ENCODE data around the gene ANK2. TPM values are rescaled to one million over a fixed set of nuclear protein-coding genes. Genes with fewer than 3 reads are reported as not detected.

ANK2 gene
- total and polyA plus RNA-seq, 2 donors from 2014 or later, result 21.1 to 125 TPM

DNA sequence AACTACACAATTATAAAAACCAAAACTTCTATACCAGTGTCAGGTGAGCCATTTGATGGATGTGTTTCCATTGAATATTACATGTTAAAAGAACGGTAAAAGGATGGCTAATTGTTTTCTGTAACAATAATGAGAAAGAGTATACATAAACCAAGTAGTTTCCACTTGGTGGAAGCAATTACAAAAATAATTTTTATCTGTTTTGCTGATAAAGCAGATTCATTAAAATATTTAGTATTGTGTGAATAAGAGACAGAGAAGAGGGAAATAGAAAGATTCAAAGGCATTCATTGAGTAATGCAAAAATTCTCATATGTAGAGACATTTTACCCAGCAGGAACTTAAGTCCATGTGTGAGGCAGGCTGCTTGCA is 95.7 kb downstream of the ANK2 start:
- DNase-seq, result no peak
- Histone ChIP-seq H3K27ac (ENCODE audit: low read depth in 2 of 2, low read length in 2 of 2) (peak overlapping the region; percentile 27 to 66), H3K4me3 (ENCODE audit: low read length in 3 of 3) (no peak overlapping the region), H3K9me3 (ENCODE audit: control insufficient read depth in 2 of 3, insufficient read depth in 1 of 3, low read length in 3 of 3) (no peaks in the 10 kb centered on the region), H3K27me3 (ENCODE audit: control insufficient read depth, insufficient read depth, low read length) (no peaks in the 10 kb centered on the region), H3K4me1 (ENCODE audit: control insufficient read depth in 2 of 3, insufficient read depth in 2 of 3, low read depth in 1 of 3, low read length in 3 of 3) (peaks cover 0 to 14% (median 7%) of the 10 kb centered on the region in 3 donors), H3K36me3 (ENCODE audit: control insufficient read depth in 2 of 3, insufficient read depth in 3 of 3, low read length in 3 of 3) (no peaks in the 10 kb centered on the region), H3K9ac (ENCODE audit: low read length in 3 of 3) (no peak overlapping the region)
- TF ChIP-seq, protein P1, sequence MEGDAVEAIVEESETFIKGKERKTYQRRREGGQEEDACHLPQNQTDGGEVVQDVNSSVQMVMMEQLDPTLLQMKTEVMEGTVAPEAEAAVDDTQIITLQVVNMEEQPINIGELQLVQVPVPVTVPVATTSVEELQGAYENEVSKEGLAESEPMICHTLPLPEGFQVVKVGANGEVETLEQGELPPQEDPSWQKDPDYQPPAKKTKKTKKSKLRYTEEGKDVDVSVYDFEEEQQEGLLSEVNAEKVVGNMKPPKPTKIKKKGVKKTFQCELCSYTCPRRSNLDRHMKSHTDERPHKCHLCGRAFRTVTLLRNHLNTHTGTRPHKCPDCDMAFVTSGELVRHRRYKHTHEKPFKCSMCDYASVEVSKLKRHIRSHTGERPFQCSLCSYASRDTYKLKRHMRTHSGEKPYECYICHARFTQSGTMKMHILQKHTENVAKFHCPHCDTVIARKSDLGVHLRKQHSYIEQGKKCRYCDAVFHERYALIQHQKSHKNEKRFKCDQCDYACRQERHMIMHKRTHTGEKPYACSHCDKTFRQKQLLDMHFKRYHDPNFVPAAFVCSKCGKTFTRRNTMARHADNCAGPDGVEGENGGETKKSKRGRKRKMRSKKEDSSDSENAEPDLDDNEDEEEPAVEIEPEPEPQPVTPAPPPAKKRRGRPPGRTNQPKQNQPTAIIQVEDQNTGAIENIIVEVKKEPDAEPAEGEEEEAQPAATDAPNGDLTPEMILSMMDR (IDR thresholded peaks at IDR 0.05; ENCODE audit: borderline replicate concordance, extremely low read depth, insufficient read depth), result no peak
- intact Hi-C loops (cut with DNase I), result no loop called here
- FAIRE-seq, result no peak

DNA sequence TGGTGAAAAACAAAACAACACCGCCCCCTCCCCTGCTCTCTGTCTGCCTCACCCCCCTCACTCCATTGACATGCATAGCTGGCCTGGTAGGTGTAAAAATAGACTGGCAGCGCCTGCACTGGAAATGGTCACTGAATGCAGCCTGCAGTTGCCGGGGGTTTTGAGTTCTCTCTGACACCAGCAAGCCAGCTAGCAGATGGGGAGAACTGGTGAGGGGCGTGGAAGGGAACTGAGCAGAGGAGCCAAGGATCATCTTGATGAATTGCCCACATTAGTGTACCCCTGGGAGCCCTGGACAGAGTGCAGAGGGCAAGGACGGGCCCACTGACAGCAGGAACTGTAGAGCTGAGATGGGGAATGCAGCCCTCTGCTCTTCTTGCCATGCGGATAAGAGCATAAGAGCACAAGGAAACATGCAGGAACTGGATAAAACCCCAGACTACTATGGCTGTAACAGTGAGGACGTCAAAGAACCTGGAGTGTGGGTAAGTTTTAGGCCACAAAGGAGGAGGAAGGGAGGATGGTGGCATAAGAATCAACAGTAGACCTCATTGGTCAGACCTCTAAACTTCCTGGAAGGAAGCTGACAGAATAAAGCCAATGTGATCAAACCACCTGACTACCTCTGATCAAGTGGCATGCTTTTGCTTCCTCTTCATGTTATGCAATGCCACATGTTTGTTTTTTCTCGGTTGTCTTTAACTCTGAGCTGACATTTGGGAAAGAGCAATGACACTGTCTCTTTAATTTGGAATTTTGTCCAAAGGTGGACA is 96.3 kb downstream of the ANK2 start:
- Histone ChIP-seq H3K4me3 (ENCODE audit: low read length in 3 of 3) (peak overlapping the region in 2 of 3 donors; percentile 13 to 46), H3K9ac (ENCODE audit: low read length in 3 of 3) (peak overlapping the region in 1 of 3 donors; percentile 27), H3K27me3 (ENCODE audit: control insufficient read depth, insufficient read depth, low read length) (no peaks in the 10 kb centered on the region), H3K36me3 (ENCODE audit: control insufficient read depth in 2 of 3, insufficient read depth in 3 of 3, low read length in 3 of 3) (no peaks in the 10 kb centered on the region), H3K27ac (ENCODE audit: low read depth in 2 of 2, low read length in 2 of 2) (peak overlapping the region; percentile 66 to 79), H3K4me1 (ENCODE audit: control insufficient read depth in 2 of 3, insufficient read depth in 2 of 3, low read depth in 1 of 3, low read length in 3 of 3) (peaks cover 0 to 14% (median 7%) of the 10 kb centered on the region in 3 donors), H3K9me3 (ENCODE audit: control insufficient read depth in 2 of 3, insufficient read depth in 1 of 3, low read length in 3 of 3) (no peaks in the 10 kb centered on the region)
- TF ChIP-seq, protein P1 (IDR thresholded peaks at IDR 0.05; ENCODE audit: borderline replicate concordance, extremely low read depth, insufficient read depth), result no peak
- intact Hi-C loops (cut with DNase I), result no loop called here
- FAIRE-seq, result no peak
- peak; percentile 44 to 83 (median 72) for DNase-seq

DNA sequence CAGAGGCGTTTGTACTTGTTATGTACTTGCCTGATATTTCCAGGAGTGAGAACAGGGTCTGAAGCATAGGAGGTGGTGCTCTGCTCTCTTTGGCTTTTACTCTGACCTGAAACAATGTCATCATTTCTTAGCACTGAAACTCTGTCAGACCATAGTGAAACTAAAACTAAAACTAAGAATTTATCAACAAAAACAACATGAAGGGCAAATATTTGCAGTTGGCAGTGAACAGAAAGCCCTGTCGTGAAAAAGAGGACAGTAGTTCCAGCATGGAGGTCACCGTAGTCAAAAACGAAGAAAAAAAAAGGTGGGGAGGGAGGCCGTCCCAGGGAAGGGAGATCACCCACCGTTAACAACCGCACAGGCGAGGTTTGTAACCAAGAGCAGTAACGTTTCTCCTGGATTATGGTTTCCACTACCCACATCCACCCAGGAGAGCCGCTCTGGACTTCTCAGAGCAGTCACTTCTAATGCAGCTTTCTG is 97.5 kb downstream of the ANK2 start:
- TF ChIP-seq, protein P1 (IDR thresholded peaks at IDR 0.05; ENCODE audit: borderline replicate concordance, extremely low read depth, insufficient read depth), result no peak
- no peaks in the 10 kb centered on the region for H3K27me3 ChIP-seq (ENCODE audit: control insufficient read depth, insufficient read depth, low read length)
- H3K4me1 ChIP-seq (ENCODE audit: control insufficient read depth in 2 of 3, insufficient read depth in 2 of 3, low read depth in 1 of 3, low read length in 3 of 3), result peaks cover 0 to 10% (median 7%) of the 10 kb centered on the region in 3 donors
- peak overlapping the region; percentile 42 to 78 (median 64) for H3K4me3 ChIP-seq (ENCODE audit: low read length in 3 of 3)
- no peaks in the 10 kb centered on the region for H3K36me3 ChIP-seq (ENCODE audit: control insufficient read depth in 2 of 3, insufficient read depth in 3 of 3, low read length in 3 of 3)
- peak overlapping the region; percentile 88 to 93 for H3K27ac ChIP-seq (ENCODE audit: low read depth in 2 of 2, low read length in 2 of 2)
- no peak for FAIRE-seq
- peak overlapping the region; percentile 15 to 71 (median 57) for H3K9ac ChIP-seq (ENCODE audit: low read length in 3 of 3)
- DNase-seq, result peak in 1 of 5 donors; percentile 38
- no peaks in the 10 kb centered on the region for H3K9me3 ChIP-seq (ENCODE audit: control insufficient read depth in 2 of 3, insufficient read depth in 1 of 3, low read length in 3 of 3)
- intact Hi-C loops (cut with DNase I), result no loop called here
